Astrocyte (in vitro differentiated cells and primary cell): ENCODE measurements around the gene CRHR2.

Experiments
- CTCF ChIP-seq: IDR thresholded peaks from 2 replicates; pipeline ENCODE4 v1.5.1; 2011; ENCODE audit warnings: low read depth, mild to moderate bottlenecking, inconsistent platforms, low read length, moderate library complexity; ENCODE audit not compliant: insufficient read depth
- EZH2 ChIP-seq: IDR thresholded peaks from 2 replicates; pipeline ENCODE4 v1.6.1; 2012; ENCODE audit warnings: mild to moderate bottlenecking, low read length, inconsistent platforms; ENCODE audit not compliant: insufficient read depth

GRCh38 chr7:30660331-30661255, 21.7 kb downstream of the CRHR2 start:
- TF ChIP-seq CTCF (no peak), EZH2 (no peak)
